ENCODE results near the gene ACAP2.
"Not testable (repeated sequence)": the region's sequence is repeated elsewhere in the genome, so short reads cannot be mapped to it uniquely, and the experiment has no call there.

Gene ACAP2

DNA sequence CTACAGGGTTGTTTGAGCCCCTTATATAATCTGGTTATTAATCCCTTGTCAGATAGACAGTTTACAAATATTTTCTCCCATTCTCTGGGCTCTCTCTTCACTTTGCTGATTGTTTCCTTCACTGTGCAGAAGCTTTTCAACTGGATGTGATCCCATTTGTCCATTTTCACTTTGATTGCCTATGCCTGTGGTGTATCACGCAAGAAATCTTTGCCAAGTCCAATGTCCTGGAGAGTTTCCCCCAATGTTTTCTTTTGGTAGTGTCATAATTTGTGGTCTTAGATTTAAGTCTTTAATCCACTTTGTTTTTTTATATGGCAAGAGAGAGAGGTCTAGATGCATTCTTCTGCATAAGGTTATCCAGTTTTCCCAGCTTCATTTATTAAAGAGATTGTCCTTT is 212.6 kb downstream of the ACAP2 start:
- Histone ChIP-seq H3K4me3 (ENCODE audit: low read length in 2 of 2) (no peak overlapping the region), H3K9me3 (ENCODE audit: control insufficient read depth in 2 of 2, low read length in 2 of 2) (no peaks in the 10 kb centered on the region), H3K27me3 (ENCODE audit: control insufficient read depth in 1 of 2, insufficient read depth in 2 of 2, low read length in 2 of 2) (no peaks in the 10 kb centered on the region), H3K9ac (ENCODE audit: low read length in 2 of 2) (no peak overlapping the region), H3K27ac (ENCODE audit: low read length) (no peak overlapping the region), H3K36me3 (ENCODE audit: control insufficient read depth in 2 of 2, insufficient read depth in 2 of 2, low read length in 2 of 2) (peaks cover 0 to 5% of the 10 kb centered on the region in 2 donors), H3K4me1 (ENCODE audit: control insufficient read depth, insufficient read depth, low read length) (no peaks in the 10 kb centered on the region)

DNA sequence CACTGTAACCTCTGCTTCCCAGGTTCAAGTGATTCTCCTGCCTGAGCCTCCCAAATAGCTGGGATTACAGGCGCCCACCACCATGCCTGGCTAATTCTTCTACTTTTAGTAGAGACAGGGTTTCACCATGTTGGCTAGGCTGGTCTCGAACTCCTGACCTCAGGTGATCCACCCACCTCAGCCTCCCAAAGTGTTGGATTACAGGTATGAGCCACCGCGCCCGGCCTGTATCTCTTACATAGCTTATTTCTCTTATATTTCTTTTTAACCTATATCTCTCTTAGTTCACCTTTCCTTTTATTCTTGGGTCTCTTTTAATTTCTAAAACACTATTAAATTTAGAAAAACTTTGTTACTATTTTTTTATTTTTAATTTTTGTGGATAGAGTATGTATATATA is 213.9 kb downstream of the ACAP2 start:
- H3K27ac ChIP-seq (ENCODE audit: low read length); H3K4me3 ChIP-seq (ENCODE audit: low read length in 2 of 2); H3K27me3 ChIP-seq (ENCODE audit: control insufficient read depth in 1 of 2, insufficient read depth in 2 of 2, low read length in 2 of 2); H3K4me1 ChIP-seq (ENCODE audit: control insufficient read depth, insufficient read depth, low read length); H3K9me3 ChIP-seq (ENCODE audit: control insufficient read depth in 2 of 2, low read length in 2 of 2); H3K9ac ChIP-seq (ENCODE audit: low read length in 2 of 2); H3K36me3 ChIP-seq (ENCODE audit: control insufficient read depth in 2 of 2, insufficient read depth in 2 of 2, low read length in 2 of 2): not testable (repeated sequence)

DNA sequence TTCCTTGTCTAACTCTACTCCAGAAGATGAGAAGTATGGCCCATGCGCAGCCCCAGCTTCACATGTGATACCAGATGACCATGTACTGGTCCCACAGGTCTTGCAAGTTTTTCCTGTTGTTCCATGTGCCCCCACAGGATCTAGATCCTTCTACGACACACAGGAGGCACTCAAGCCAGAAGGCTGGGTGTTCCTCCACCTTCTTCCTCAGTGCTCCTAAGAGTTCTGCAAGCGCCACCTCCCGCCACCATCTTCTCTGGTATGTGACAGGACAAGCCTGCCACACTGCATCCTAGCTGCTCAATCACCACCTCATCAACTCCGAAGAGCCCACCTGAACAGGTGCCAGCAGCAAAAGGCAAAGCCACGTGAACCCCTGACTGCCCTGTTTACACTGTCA is 214.9 kb downstream of the ACAP2 start:
- Histone ChIP-seq H3K36me3 (ENCODE audit: control insufficient read depth in 2 of 2, insufficient read depth in 2 of 2, low read length in 2 of 2) (peaks cover 0 to 5% of the 10 kb centered on the region in 2 donors), H3K4me1 (ENCODE audit: control insufficient read depth, insufficient read depth, low read length) (peaks cover 16% of the 10 kb centered on the region), H3K9me3 (ENCODE audit: control insufficient read depth in 2 of 2, low read length in 2 of 2) (no peaks in the 10 kb centered on the region), H3K9ac (ENCODE audit: low read length in 2 of 2) (no peak overlapping the region), H3K27ac (ENCODE audit: low read length) (no peak overlapping the region), H3K4me3 (ENCODE audit: low read length in 2 of 2) (no peak overlapping the region), H3K27me3 (ENCODE audit: control insufficient read depth in 1 of 2, insufficient read depth in 2 of 2, low read length in 2 of 2) (no peaks in the 10 kb centered on the region)

DNA sequence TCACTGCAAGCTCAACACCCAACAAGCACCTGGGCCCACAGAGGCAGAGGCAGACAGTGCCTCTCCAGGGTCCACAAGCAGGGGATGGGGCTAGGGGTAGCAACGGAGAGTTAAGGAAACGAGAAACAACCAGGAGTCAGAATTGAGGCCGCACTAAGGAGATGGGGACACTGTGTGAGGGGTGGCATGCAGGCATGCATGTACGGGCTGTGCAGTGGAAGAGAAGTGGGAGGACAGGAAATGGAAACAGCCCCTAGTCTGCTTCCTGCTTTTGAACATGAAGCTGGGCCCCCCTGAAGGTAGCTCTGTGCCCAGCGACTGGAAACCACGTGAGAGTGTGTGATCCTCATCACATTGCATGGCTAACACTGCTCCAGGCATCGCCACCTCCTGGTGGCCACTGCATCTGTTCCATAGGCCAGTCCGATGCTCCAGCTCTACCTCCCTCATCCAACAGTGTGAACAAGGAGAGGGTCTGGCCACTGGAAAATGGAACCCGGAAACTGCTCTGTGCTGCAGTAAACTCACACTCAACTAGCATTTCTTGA is 215.8 kb downstream of the ACAP2 start:
- Histone ChIP-seq H3K27ac (ENCODE audit: low read length) (no peak overlapping the region), H3K9me3 (ENCODE audit: control insufficient read depth in 2 of 2, low read length in 2 of 2) (no peaks in the 10 kb centered on the region), H3K27me3 (ENCODE audit: control insufficient read depth in 1 of 2, insufficient read depth in 2 of 2, low read length in 2 of 2) (no peaks in the 10 kb centered on the region), H3K4me1 (ENCODE audit: control insufficient read depth, insufficient read depth, low read length) (peaks cover 19% of the 10 kb centered on the region), H3K36me3 (ENCODE audit: control insufficient read depth in 2 of 2, insufficient read depth in 2 of 2, low read length in 2 of 2) (peaks cover 0 to 5% of the 10 kb centered on the region in 2 donors), H3K4me3 (ENCODE audit: low read length in 2 of 2) (no peak overlapping the region), H3K9ac (ENCODE audit: low read length in 2 of 2) (no peak overlapping the region)

DNA sequence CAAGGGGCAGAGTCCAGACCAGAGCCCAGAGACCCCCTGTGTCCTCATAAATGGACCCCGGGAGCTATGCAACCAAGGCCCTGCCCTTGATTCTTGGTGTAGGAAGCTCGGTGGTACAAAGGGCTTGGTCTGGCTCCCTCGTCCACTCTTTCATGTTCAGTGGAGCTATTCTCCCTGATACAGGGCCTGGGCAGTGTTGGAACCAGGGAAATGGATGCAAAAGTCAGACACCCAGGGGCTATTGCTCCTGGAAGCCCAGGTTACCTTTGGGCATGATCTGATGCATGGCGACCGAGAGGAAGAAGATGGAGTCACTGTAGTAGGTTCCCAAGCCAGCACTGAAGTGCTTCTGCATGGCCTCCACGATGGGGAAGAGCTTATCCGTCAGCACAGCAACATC is 216.4 kb downstream of the ACAP2 start:
- Histone ChIP-seq H3K4me1 (ENCODE audit: control insufficient read depth, insufficient read depth, low read length) (peaks cover 25% of the 10 kb centered on the region), H3K9me3 (ENCODE audit: control insufficient read depth in 2 of 2, low read length in 2 of 2) (no peaks in the 10 kb centered on the region), H3K36me3 (ENCODE audit: control insufficient read depth in 2 of 2, insufficient read depth in 2 of 2, low read length in 2 of 2) (peaks cover 0 to 5% of the 10 kb centered on the region in 2 donors), H3K27ac (ENCODE audit: low read length) (no peak overlapping the region), H3K4me3 (ENCODE audit: low read length in 2 of 2) (no peak overlapping the region), H3K9ac (ENCODE audit: low read length in 2 of 2) (no peak overlapping the region), H3K27me3 (ENCODE audit: control insufficient read depth in 1 of 2, insufficient read depth in 2 of 2, low read length in 2 of 2) (no peaks in the 10 kb centered on the region)

DNA sequence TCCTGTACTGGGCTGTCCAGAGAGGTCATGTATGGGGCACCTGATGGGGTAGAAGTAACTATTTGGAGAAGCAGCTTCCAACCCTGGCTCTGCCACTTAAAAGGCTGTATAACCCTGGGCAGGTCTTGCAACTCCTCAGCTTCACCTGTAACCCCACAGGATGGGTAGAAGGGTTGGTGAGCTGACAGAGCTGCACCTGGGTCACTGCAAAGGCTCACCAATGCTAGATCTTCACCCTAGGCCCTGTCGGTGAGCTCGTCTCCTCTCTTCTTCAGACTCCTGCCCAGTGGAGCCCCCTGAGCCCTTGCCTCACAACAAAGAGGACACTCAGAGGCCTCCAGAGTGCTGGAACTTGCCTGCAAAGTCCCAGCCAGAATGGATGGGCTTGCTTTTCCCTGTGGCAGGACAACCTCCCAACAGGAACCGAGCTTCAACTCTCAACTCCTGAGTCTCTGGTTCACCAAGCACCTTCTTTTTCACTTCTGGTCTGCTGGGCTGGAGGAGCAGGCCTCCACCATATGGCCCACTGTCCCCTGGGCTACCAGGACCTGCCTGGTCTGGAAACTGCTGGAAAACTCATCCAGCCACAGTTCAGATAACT is 217.7 kb downstream of the ACAP2 start:
- Histone ChIP-seq H3K9ac (ENCODE audit: low read length in 2 of 2) (no peak overlapping the region), H3K4me1 (ENCODE audit: control insufficient read depth, insufficient read depth, low read length) (peaks cover 30% of the 10 kb centered on the region)

More for the DNA sequence above, 217.7 kb downstream of the ACAP2 start:
- Histone ChIP-seq H3K27me3 (ENCODE audit: control insufficient read depth in 1 of 2, insufficient read depth in 2 of 2, low read length in 2 of 2) (no peaks in the 10 kb centered on the region), H3K4me3 (ENCODE audit: low read length in 2 of 2) (no peak overlapping the region), H3K36me3 (ENCODE audit: control insufficient read depth in 2 of 2, insufficient read depth in 2 of 2, low read length in 2 of 2) (peaks cover 0 to 5% of the 10 kb centered on the region in 2 donors), H3K9me3 (ENCODE audit: control insufficient read depth in 2 of 2, low read length in 2 of 2) (no peaks in the 10 kb centered on the region), H3K27ac (ENCODE audit: low read length) (peak overlapping the region; percentile 58)

All from stomach smooth muscle (tissue), 2 donors.